Gastroesophageal sphincter (tissue), 3 donors: ENCODE measurements around the gene PDE4A.

Source experiments
- CTCF ChIP-seq, 4 experiments: fragments of 200-600 bp in 2 of 4; fragments of 450-650 bp in 2 of 4; sonication (generic) in 1 of 4; IDR thresholded peaks; one replicate each; pipeline ENCODE4 v1.5.1; 2017 to 2019; ENCODE audit warnings: antibody characterized with exemption in 4 of 4, mild to moderate bottlenecking in 2 of 4, moderate library complexity in 2 of 4
- POLR2AphosphoS5 ChIP-seq: sonication (generic); formaldehyde crosslinking; IDR thresholded peaks from one replicate; pipeline ENCODE4 v1.6.1; 2017; ENCODE audit warnings: antibody characterized with exemption

DNA sequence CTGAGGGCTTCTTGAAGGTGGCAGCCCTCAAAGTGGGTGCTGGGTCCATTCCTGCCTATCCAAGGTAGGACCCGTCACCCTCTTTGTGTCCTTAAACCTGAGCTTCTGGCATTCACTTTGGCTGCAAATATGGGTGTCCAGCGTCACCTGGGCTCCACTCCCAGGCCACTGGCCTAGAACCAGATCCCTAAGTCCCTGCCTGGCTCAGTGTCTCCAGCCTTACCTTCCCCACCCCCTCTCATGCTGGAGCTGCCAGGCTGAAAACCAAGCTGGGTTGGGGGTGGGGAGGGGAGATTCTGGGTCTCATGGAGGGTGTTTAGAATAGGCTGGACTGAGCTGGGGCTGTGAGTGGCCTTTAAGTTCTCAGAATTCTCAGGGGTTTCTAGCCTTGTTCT is 12.4 kb downstream of the PDE4A start:
- no peak for TF ChIP-seq CTCF (IDR thresholded peaks at IDR 0.05)
- TF ChIP-seq POLR2AphosphoS5 = no peak
